ENCODE data around the gene ACP6. TPM values are rescaled to one million over a fixed set of nuclear protein-coding genes. Genes with fewer than 3 reads are reported as not detected.

The ACP6 gene
- polyA plus RNA-seq, 2 of the 4 experiments (the other 2 are of a cell fraction), result 14.9 to 26.2 TPM

DNA sequence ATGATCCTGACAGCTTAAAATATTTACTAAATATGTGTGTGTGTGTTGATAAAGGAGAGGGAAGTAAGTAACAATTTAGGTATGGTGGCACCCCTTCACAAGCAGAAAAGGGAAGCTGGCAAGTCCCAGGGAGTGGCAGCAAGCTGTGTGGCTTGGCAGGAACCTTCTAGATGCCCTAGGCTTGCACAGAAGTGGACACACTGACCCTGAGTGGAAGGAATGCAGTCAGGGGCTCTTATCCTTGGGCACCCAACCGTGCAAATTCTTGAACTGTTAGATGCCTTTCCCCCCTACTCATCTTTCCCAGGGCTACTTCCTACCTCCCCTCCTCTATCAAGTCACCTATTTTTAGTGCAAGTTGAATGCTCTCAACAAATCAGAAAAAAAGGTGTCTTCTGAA, 18.9 kb downstream of the ACP6 start:
- Histone ChIP-seq H3K9me3 (no peaks in the 10 kb centered on the region), H3K4me3 (no peak overlapping the region), H3K4me2 (no peak overlapping the region), H3K4me1 (no peaks in the 10 kb centered on the region), H3K27ac (no peak overlapping the region)
- CTCF ChIA-PET, result interaction anchor here (1.2 to 1.6 kb wide), 7 partner anchors 9 to 241 kb away, joined by 3 to 6 read pairs (median 3); no protein-coding TSS in a partner anchor
- no peak for ATAC-seq
- 38% methylated on average over 1 of the region's 1 CpG for WGBS (ENCODE audit: missing lambda C conversion rate)
- POLR2A ChIA-PET, result no interaction called here
- no peak for FAIRE-seq
- no peak for DNase-seq (ENCODE audit: low read depth in 1 of 2, low spot score in 1 of 2)
- no peak for TF ChIP-seq RNF2 (IDR thresholded peaks at IDR 0.05; ENCODE audit: borderline replicate concordance, low read depth)
- no peak for TF ChIP-seq EP300 (IDR thresholded peaks at IDR 0.05)
- no peak for TF ChIP-seq MAZ (IDR thresholded peaks at IDR 0.05; ENCODE audit: borderline replicate concordance, low read depth, low read length)
- TF ChIP-seq NFE2L2 (conservative IDR thresholded peaks at IDR 0.05; ENCODE audit: low read length), result no peak
- TF ChIP-seq JUNB (IDR thresholded peaks at IDR 0.05), result no peak
- TF ChIP-seq KDM1A (IDR thresholded peaks at IDR 0.05; ENCODE audit: low read depth), result no peak
- no peak for TF ChIP-seq PHF8 (IDR thresholded peaks at IDR 0.05; ENCODE audit: borderline replicate concordance, low read depth)
- no peak for TF ChIP-seq SREBF2 (IDR thresholded peaks at IDR 0.05)
- TF ChIP-seq CBX8 (IDR thresholded peaks at IDR 0.05), result no peak

DNA sequence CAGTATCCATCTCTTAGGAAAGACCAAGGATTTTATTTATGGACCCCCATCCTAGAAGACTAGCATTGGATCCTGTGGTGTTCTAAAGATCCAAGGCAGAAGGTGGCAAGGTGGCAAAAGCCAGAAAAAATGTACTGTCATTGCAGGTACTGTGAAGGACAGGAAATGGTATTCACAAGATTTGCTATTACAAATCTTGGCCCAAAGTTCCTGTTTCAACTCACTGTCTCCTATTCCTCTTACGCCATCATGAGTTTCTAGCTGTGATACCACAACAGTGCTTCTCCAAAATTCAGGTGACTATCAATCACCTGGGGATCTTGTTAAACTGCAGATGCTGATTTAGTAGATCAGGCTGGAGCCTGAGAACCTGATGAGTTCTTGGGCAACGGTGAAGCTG, 21.4 kb downstream of the ACP6 start:
- no peak overlapping the region for H3K27ac ChIP-seq
- no peak overlapping the region for H3K4me2 ChIP-seq
- H3K4me3 ChIP-seq, result no peak overlapping the region
- 94% methylated on average over 2 of the region's 2 CpGs for WGBS (ENCODE audit: missing lambda C conversion rate)
- H3K9me3 ChIP-seq, result no peaks in the 10 kb centered on the region
- no peaks in the 10 kb centered on the region for H3K4me1 ChIP-seq
- DNase-seq (ENCODE audit: low read depth in 1 of 2, low spot score in 1 of 2), result no peak
- ChIA-PET POLR2A (no interaction called here), CTCF (interaction anchor here (0.9 to 1.6 kb wide), 3 partner anchors 22 to 244 kb away, joined by 3 to 6 read pairs (median 5); partner anchors contain the start of gene ACP6)
- no peak for TF ChIP-seq NPAS2 (CRISPR knock-in tag; IDR thresholded peaks at IDR 0.05; ENCODE audit: borderline replicate concordance)
- no peak for TF ChIP-seq POLR2AphosphoS2 (conservative IDR thresholded peaks at IDR 0.05; ENCODE audit: low read length)
- no peak for TF ChIP-seq MYC (IDR thresholded peaks at IDR 0.05; ENCODE audit: borderline replicate concordance, low read length)
- no peak for TF ChIP-seq JUNB (IDR thresholded peaks at IDR 0.05)
- TF ChIP-seq ZFP36 (IDR thresholded peaks at IDR 0.05; ENCODE audit: borderline replicate concordance, partially characterized antibody), result no peak
- TF ChIP-seq RARB (CRISPR knock-in tag; IDR thresholded peaks at IDR 0.05), result no peak
- no peak for TF ChIP-seq EHMT2 (IDR thresholded peaks at IDR 0.05; ENCODE audit: low read depth)
- TF ChIP-seq, protein P1, sequence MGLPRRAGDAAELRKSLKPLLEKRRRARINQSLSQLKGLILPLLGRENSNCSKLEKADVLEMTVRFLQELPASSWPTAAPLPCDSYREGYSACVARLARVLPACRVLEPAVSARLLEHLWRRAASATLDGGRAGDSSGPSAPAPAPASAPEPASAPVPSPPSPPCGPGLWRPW (IDR thresholded peaks at IDR 0.05), result no peak
- TF ChIP-seq POLR2A (IDR thresholded peaks at IDR 0.05; ENCODE audit: low read length), result no peak
- no peak for TF ChIP-seq JUN (IDR thresholded peaks at IDR 0.05)
- TF ChIP-seq SREBF2 (IDR thresholded peaks at IDR 0.05), result no peak
- no peak for TF ChIP-seq KDM1A (IDR thresholded peaks at IDR 0.05; ENCODE audit: low read depth)
- no peak for TF ChIP-seq NR3C1 (IDR thresholded peaks at IDR 0.05)
- TF ChIP-seq RCOR1 (IDR thresholded peaks at IDR 0.05; ENCODE audit: low read depth, low read length), result no peak
- no peak for TF ChIP-seq CHD2 (IDR thresholded peaks at IDR 0.05; ENCODE audit: low read length, partially characterized antibody)
- no peak for TF ChIP-seq CEBPB (IDR thresholded peaks at IDR 0.05)
- TF ChIP-seq, protein P2, sequence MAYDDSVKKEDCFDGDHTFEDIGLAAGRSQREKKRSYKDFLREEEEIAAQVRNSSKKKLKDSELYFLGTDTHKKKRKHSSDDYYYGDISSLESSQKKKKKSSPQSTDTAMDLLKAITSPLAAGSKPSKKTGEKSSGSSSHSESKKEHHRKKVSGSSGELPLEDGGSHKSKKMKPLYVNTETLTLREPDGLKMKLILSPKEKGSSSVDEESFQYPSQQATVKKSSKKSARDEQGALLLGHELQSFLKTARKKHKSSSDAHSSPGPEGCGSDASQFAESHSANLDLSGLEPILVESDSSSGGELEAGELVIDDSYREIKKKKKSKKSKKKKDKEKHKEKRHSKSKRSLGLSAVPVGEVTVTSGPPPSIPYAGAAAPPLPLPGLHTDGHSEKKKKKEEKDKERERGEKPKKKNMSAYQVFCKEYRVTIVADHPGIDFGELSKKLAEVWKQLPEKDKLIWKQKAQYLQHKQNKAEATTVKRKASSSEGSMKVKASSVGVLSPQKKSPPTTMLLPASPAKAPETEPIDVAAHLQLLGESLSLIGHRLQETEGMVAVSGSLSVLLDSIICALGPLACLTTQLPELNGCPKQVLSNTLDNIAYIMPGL (CRISPR knock-in tag; IDR thresholded peaks at IDR 0.05; ENCODE audit: borderline replicate concordance), result no peak
- no peak for TF ChIP-seq FOSB (CRISPR knock-in tag; IDR thresholded peaks at IDR 0.05)
- no peak for FAIRE-seq
- no peak for ATAC-seq
